Spleen (tissue), 7 donors: Measurements from ENCODE around the gene ARFIP1.

Experiments
- CTCF ChIP-seq, 11 experiments: fragments of 200-600 bp in 7 of 11; fragments of 450-650 bp in 4 of 11; sonication (generic) in 4 of 11; IDR thresholded peaks in 8 of 11; conservative IDR thresholded peaks in 3 of 11; 1 replicate in 7 of 11; 2 replicates in 4 of 11; pipeline versions ENCODE4 v1.4.0 to v1.8.0; 2016 to 2021; ENCODE audit warnings: antibody characterized with exemption in 11 of 11, inconsistent platforms in 4 of 11, mild to moderate bottlenecking in 1 of 11
- POLR2A ChIP-seq, 3 donors: fragments of 450-650 bp; IDR thresholded peaks; one replicate each; pipeline ENCODE4 v1.5.1; 2017; ENCODE audit warnings: antibody characterized with exemption in 3 of 3, mild to moderate bottlenecking in 1 of 3
- POLR2AphosphoS5 ChIP-seq, 3 donors: sonication (generic); formaldehyde crosslinking; IDR thresholded peaks; one replicate each; pipeline ENCODE4 v1.5.1; 2017; ENCODE audit warnings: antibody characterized with exemption in 3 of 3
- donor health status: DM: no; HTN: no; CAD: no; lungs with moderate emphysema.
- donor health status: DM: no; HTN: no; CAD: no.
- donor health status: DM: no; HTN: no; CAD: no.

DNA sequence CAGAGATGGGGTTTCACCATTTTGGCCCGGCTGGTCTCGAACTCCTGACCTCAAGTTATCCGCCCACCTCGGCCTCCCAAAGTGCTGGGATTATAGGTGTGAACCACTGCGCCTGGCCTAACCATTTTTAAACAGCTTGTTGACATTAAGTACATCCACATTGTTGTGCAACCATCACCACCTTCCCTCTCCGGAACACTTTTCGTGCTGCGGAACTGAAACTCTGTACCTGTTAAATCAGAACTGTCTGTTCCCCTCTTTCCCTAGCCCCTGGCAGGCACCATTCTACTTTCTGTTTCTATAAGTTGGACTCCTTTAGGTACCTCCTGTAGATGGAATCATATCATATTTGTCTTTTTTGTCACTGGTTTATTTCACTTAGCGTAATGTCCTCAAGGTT is 165.9 kb downstream of the ARFIP1 start:
- TF ChIP-seq POLR2A (IDR thresholded peaks at IDR 0.05) (no peak), CTCF (IDR thresholded peaks at IDR 0.05 in 8 of 11, conservative IDR thresholded peaks at IDR 0.05 in 3 of 11) (no peak), POLR2AphosphoS5 (IDR thresholded peaks at IDR 0.05) (no peak)
